IPS-11a (cell line): ENCODE measurements around the gene EPHA6.
"Not testable (repeated sequence)": the region's sequence is repeated elsewhere in the genome, so short reads cannot be mapped to it uniquely, and the experiment has no call there.

ENCODE experiments used
- H3K4me3 ChIP-seq: one replicate; pipeline ENCODE4 v1.5.1; 2013; ENCODE audit warnings: low read depth, low read length, control low read depth

Gene EPHA6

GRCh38 chr3:97425002-97425401 is 610.6 kb downstream of the EPHA6 start:
- H3K4me3 ChIP-seq = no peak overlapping the region

- H3K4me3 ChIP-seq = no peak overlapping the region
Measured at GRCh38 chr3:97430601-97431000, 616.2 kb downstream of the EPHA6 start.

GRCh38 chr3:97432914-97433313 is 618.5 kb downstream of the EPHA6 start:
- no peak overlapping the region for H3K4me3 ChIP-seq

- H3K4me3 ChIP-seq = no peak overlapping the region
Measured at GRCh38 chr3:97438131-97438530, 623.7 kb downstream of the EPHA6 start.

- no peak overlapping the region for H3K4me3 ChIP-seq
Measured at GRCh38 chr3:97439373-97439772, 625.0 kb downstream of the EPHA6 start.

- H3K4me3 ChIP-seq = no peak overlapping the region
Measured at GRCh38 chr3:97464035-97464434, 649.6 kb downstream of the EPHA6 start.

GRCh38 chr3:97470481-97470880 is 656.1 kb downstream of the EPHA6 start:
- H3K4me3 ChIP-seq = no peak overlapping the region

- H3K4me3 ChIP-seq = no peak overlapping the region
Measured at GRCh38 chr3:97479740-97480139, 665.3 kb downstream of the EPHA6 start.

GRCh38 chr3:97480696-97481289 is 666.4 kb downstream of the EPHA6 start:
- not testable (repeated sequence) for H3K4me3 ChIP-seq

GRCh38 chr3:97481416-97481815 is 667.0 kb downstream of the EPHA6 start:
- H3K4me3 ChIP-seq = no peak overlapping the region

- no peak overlapping the region for H3K4me3 ChIP-seq
Measured at GRCh38 chr3:97485206-97485605, 670.8 kb downstream of the EPHA6 start.

GRCh38 chr3:97487587-97487986 is 673.2 kb downstream of the EPHA6 start:
- H3K4me3 ChIP-seq = no peak overlapping the region

- no peak overlapping the region for H3K4me3 ChIP-seq
Measured at GRCh38 chr3:97488741-97489140, 674.3 kb downstream of the EPHA6 start.

- no peak overlapping the region for H3K4me3 ChIP-seq
Measured at GRCh38 chr3:97495896-97496295, 681.5 kb downstream of the EPHA6 start.

GRCh38 chr3:97497138-97497537 is 682.7 kb downstream of the EPHA6 start:
- H3K4me3 ChIP-seq = no peak overlapping the region

- H3K4me3 ChIP-seq = no peak overlapping the region
Measured at GRCh38 chr3:97504463-97504862, 690.1 kb downstream of the EPHA6 start.

GRCh38 chr3:97510795-97511194 is 696.4 kb downstream of the EPHA6 start:
- no peak overlapping the region for H3K4me3 ChIP-seq

GRCh38 chr3:97515076-97515475 is 700.7 kb downstream of the EPHA6 start:
- H3K4me3 ChIP-seq = no peak overlapping the region

GRCh38 chr3:97530691-97531090 is 716.3 kb downstream of the EPHA6 start:
- H3K4me3 ChIP-seq = no peak overlapping the region

GRCh38 chr3:97547573-97547972 is 733.2 kb downstream of the EPHA6 start:
- not testable (repeated sequence) for H3K4me3 ChIP-seq

GRCh38 chr3:97550408-97550807 is 736.0 kb downstream of the EPHA6 start:
- H3K4me3 ChIP-seq = no peak overlapping the region

GRCh38 chr3:97552186-97552585 is 737.8 kb downstream of the EPHA6 start:
- no peak overlapping the region for H3K4me3 ChIP-seq

- H3K4me3 ChIP-seq = no peak overlapping the region
Measured at GRCh38 chr3:97575742-97576141, 761.3 kb downstream of the EPHA6 start.
